ENCODE results near the gene CYP27A1. TPM values are rescaled to one million over a fixed set of nuclear protein-coding genes. Genes with fewer than 3 reads are reported as not detected.

Gene CYP27A1
- total and polyA plus RNA-seq, 2 of the 8 experiments (the other 6 are each of a cell fraction or from before 2014, with no cell fraction given) = 5.4 to 14.7 TPM

GRCh38 chr2:218745559-218746469, 36.1 kb upstream of the CYP27A1 start:
- Histone ChIP-seq H3K23me2 (ENCODE audit: low read depth, low read length) (no peaks in the 10 kb centered on the region), H3K4ac (replicated peaks; ENCODE audit: insufficient read length, low read depth, low read length) (no peak overlapping the region), H3K36me3 (ENCODE audit: control insufficient read depth in 2 of 4, insufficient read depth in 4 of 4, low read length in 3 of 4) (peaks cover 20 to 80% (median 48%) of the 10 kb centered on the region in 4 experiments), H2BK12ac (ENCODE audit: low read depth, low read length) (no peak overlapping the region), H3K18ac (ENCODE audit: extremely low read depth, low read length) (no peak overlapping the region), H2BK15ac (ENCODE audit: low read length) (no peak overlapping the region), H3K4me1 (replicated peaks in 1 of 4; ENCODE audit: control insufficient read depth in 3 of 4, insufficient read depth in 4 of 4, low read length in 3 of 4) (no peaks in the 10 kb centered on the region), H2BK120ac (replicated peaks; ENCODE audit: low read depth, low read length) (no peak overlapping the region), H3K9ac (replicated peaks in 1 of 4; ENCODE audit: extremely low read depth in 1 of 4, low read depth in 3 of 4, low read length in 3 of 4) (no peak overlapping the region), H4K8ac (ENCODE audit: extremely low read depth, insufficient read depth, low read length) (no peak overlapping the region), H4K20me1 (replicated peaks in 1 of 2; ENCODE audit: control insufficient read depth in 1 of 2, insufficient read depth in 2 of 2, low read length in 2 of 2) (peaks cover 2 to 3% of the 10 kb centered on the region in 2 experiments), H3K27me3 (replicated peaks in 1 of 4; ENCODE audit: control insufficient read depth in 3 of 4, extremely low read depth in 1 of 4, insufficient read depth in 3 of 4, low read length in 3 of 4) (no peaks in the 10 kb centered on the region), H3K14ac (ENCODE audit: insufficient read length) (no peak overlapping the region), H2BK5ac (ENCODE audit: low read depth, low read length) (no peak overlapping the region), H4K91ac (replicated peaks; ENCODE audit: insufficient read length, low read length) (no peak overlapping the region), H2AK5ac (ENCODE audit: low read depth, low read length) (no peak overlapping the region), H3K27ac (ENCODE audit: low read depth, low read length) (no peak overlapping the region), H3K79me2 (ENCODE audit: control insufficient read depth in 1 of 2, insufficient read depth in 2 of 2, low read length in 2 of 2) (no peaks in the 10 kb centered on the region), H4K5ac (ENCODE audit: insufficient read length, low read depth, low read length) (no peak overlapping the region), H3K9me3 (ENCODE audit: insufficient read depth in 2 of 2, low read depth in 1 of 2, low read length in 1 of 2) (no peaks in the 10 kb centered on the region), H3K79me1 (ENCODE audit: low read depth, low read length) (no peaks in the 10 kb centered on the region), H3K56ac (replicated peaks; ENCODE audit: insufficient read length, low read depth, low read length) (no peak overlapping the region), H2BK20ac (ENCODE audit: low read length) (no peak overlapping the region), H2AFZ (ENCODE audit: low read length) (no peak overlapping the region), H3K4me2 (ENCODE audit: insufficient read depth in 1 of 2, low read depth in 2 of 2, low read length in 2 of 2) (no peak overlapping the region), H3K4me3 (ENCODE audit: extremely low read depth in 1 of 4, insufficient read depth in 2 of 4, low read depth in 3 of 4, low read length in 4 of 4) (no peak overlapping the region), H3K23ac (ENCODE audit: insufficient read length) (no peak overlapping the region)
- DNase-seq (ENCODE audit: low read depth in 1 of 2, low spot score in 2 of 2) (no peak), FAIRE-seq (no peak)
- POLR2A ChIA-PET (ENCODE audit: partially characterized antibody) = interaction anchor here (1.4 kb wide), 1 partner anchor 12 kb away, joined by 6 read pairs; no protein-coding TSS in a partner anchor
- WGBS, 2 experiments (ENCODE audit: extremely low coverage in 1 of 2, insufficient coverage in 1 of 2, insufficient read length in 1 of 2, insufficient replicate concordance in 2 of 2, low coverage in 1 of 2, low lambda C conversion rate in 2 of 2, missing lambda C conversion rate in 1 of 2) = 86% methylated on average over 10 of the region's 10 CpGs; no CpG with 5 or more reads in 1 of the 2 experiments
- CTCF ChIA-PET (ENCODE audit: partially characterized antibody) = interaction anchor here (0.9 to 7.8 kb wide), 6 partner anchors 12 to 107 kb away, joined by 3 to 39 read pairs (median 4); no protein-coding TSS in a partner anchor
- TF ChIP-seq TCF12 (IDR thresholded peaks at IDR 0.05; ENCODE audit: low read depth, low read length) = no peak
- TF ChIP-seq MAX (IDR thresholded peaks at IDR 0.05) = no peak
- no peak for TF ChIP-seq POLR2AphosphoS5 (IDR thresholded peaks at IDR 0.05; ENCODE audit: low read depth, low read length)
- no peak for TF ChIP-seq RAD21 (IDR thresholded peaks at IDR 0.05 in 1 of 2, conservative IDR thresholded peaks at IDR 0.05 in 1 of 2; ENCODE audit: low read depth in 2 of 2, low read length in 2 of 2)
- TF ChIP-seq JUN (IDR thresholded peaks at IDR 0.05; ENCODE audit: low read depth, low read length) = no peak
- no peak for TF ChIP-seq CHD2 (IDR thresholded peaks at IDR 0.05; ENCODE audit: low read length)
- no peak for TF ChIP-seq EGR1 (IDR thresholded peaks at IDR 0.05; ENCODE audit: borderline replicate concordance, low read depth, low read length)
- no peak for TF ChIP-seq EZH2 (IDR thresholded peaks at IDR 0.05; ENCODE audit: low read depth, low read length, severe bottlenecking)
- no peak for TF ChIP-seq ASH2L (IDR thresholded peaks at IDR 0.05; ENCODE audit: low read length)
- TF ChIP-seq POLR2A (IDR thresholded peaks at IDR 0.05; ENCODE audit: control extremely low read depth in 1 of 2, low read depth in 2 of 2, low read length in 2 of 2) = no peak
- TF ChIP-seq SP1 (IDR thresholded peaks at IDR 0.05; ENCODE audit: low read depth, low read length) = no peak
- no peak for TF ChIP-seq ZNF274 (IDR thresholded peaks at IDR 0.05; ENCODE audit: borderline replicate concordance, extremely low read depth, low read length)
- no peak for TF ChIP-seq RXRA (IDR thresholded peaks at IDR 0.05; ENCODE audit: insufficient read depth, low read depth, low read length)
